Urothelium cell line (cell line): ENCODE measurements around the gene RBL1.
"Not testable (repeated sequence)": the region's sequence is repeated elsewhere in the genome, so short reads cannot be mapped to it uniquely, and the experiment has no call there.

ENCODE experiments used
- DNase-seq: peaks from one replicate; pipeline ENCODE4 v3.0.0; 2011; ENCODE audit warnings: low spot score, mixed read lengths
- FAIRE-seq: peaks from 2 replicates; lab custom pipeline; 2011; peaks lifted over from hg19 to GRCh38; lab: Jason Lieb, UNC

RBL1 gene

DNA sequence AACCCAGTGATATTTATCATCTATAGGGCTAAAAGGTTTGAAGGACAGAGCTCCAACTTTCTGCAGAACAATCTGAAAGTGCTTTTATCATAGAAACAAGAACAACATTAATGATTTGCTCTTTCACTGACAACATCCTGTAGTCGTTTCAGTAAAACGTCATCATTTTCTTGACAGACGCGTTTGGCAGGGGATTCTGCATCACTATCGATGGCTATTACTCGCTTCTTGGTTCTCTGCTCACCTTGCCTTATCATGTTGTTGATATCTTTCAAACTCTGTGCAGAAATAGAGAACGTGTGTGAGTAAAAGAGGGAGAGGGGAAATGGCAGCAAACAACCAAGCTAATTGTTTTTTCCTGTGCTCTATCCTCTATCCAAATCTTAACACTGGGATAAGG lies 97.1 kb downstream of the RBL1 start:
- DNase-seq (no peak), FAIRE-seq (no peak)

DNA sequence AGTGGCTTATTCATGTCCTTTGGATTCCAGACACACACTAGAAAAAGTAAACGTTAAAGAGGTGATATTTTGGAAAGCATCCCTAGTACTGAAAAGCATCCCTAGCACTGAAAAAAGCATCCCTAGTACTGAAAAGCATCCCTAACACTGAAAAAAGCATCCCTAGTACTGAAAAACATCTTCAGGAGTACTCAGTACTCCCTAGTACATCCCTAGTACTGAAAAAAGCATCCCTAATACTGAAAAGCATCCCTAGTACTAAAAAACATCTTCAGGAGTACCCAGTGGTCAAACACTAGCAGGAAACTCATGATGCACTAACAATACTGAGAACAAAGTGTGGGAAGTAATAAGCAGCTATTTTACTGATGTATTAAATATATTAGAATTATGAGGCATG lies 98.7 kb downstream of the RBL1 start:
- DNase-seq (no peak), FAIRE-seq (no peak)

DNA sequence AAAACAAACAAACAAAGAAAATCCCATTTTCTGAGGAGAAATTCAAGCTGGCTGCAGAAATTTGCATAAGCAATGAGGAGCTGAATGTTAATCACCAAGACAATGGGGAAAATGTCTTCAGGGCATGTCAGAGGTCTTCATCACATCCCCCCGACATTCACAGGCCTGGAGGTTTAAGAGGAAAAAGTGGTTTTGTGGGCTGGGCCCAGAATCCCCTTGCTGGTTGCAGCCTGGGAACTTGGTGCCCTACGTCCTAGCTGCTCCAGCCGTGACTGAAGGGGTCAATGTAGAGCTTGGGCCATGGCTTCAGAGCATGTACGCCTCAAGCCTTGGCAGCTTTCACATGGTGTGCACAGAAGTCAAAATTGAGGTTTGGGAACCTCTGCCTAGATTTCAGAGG lies 101.6 kb downstream of the RBL1 start:
- FAIRE-seq, DNase-seq: not testable (repeated sequence)

DNA sequence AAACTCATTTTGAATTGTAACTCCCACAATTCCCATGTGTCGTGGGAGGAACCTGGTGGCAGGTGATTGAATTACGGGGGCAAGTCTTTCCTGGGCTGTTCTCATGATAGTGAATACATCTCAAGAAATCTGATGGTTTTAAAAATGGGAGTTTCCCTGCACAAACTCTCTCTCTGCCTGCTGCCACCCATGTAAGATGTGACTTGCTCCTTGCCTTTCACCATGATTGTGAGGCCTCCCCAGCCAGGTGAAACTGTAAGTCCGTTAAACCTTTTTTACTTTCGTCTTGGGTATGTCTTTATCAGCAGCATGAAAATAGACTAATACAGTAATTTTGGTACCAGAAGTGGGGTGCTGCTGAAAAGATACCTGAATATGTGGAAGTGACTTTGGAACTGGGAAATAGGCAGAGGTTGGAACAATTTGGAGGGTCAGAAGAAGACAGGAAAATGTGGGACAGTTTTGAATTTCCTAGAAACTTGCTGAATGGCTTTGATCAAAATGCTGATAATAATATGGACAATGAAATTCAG lies 102.9 kb downstream of the RBL1 start:
- FAIRE-seq = no peak
- no peak for DNase-seq

DNA sequence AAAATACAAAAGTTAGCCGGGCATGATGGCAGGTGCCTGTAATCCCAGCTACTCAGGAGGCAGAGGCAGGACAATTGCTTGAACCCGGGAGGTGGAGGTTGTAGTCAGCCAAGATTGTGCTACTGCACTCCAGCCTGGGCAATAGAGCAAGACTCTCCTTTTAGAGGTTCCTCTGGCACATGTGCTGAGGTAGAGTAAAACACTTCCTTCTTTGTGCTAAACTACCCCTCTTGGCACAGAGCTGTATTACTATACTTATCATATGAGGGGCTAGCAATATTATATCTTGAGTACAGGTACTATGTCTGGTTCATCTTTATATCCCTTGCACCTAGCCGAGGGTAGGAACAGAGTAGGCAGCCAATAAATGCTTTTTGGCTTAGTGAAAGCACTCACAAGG lies 104.1 kb downstream of the RBL1 start:
- FAIRE-seq = no peak
- DNase-seq = no peak

DNA sequence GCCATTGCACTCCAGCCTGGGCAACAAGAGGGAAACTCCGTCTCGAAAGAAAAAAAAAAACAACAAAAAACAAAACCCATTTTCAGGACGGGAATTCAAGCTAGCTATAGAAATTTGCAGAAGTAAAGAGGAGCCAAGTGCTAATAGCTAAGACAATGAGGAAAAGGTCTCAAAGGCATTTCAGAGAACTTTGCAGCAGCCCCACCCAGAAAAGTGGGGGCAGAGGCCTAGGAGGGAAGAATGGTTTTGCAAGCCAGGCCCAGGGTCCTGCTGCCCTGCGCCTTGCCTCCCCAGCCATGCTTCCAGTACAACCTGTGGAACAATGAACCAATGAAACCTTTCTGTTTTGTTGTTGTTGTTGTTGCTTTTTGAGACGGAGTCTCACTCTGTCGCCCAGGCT lies 106.0 kb downstream of the RBL1 start:
- no peak for DNase-seq
- FAIRE-seq = no peak

DNA sequence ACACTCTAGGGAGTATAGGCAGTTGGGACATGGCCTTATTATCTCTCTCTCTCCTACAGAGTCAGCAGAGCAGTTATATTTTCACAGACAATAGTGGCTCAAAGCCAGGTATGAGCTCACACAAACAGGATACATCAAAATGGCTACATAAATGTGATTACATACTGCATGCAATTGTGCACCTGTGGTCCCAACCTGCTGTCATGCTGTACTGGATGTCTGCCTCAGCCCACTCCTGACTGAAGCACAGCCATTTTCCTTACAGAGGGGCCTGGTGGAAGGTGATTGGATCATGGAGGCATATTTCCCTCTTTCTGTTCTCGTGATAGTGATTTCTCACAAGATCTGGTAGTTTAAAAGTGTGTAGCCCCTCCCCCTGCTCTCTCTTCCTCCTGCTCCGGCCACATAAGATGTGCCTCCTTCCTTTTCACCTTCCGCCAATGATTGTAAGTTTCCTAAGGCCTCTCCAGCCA lies 107.3 kb downstream of the RBL1 start:
- no peak for DNase-seq
- FAIRE-seq = peak; percentile 9

DNA sequence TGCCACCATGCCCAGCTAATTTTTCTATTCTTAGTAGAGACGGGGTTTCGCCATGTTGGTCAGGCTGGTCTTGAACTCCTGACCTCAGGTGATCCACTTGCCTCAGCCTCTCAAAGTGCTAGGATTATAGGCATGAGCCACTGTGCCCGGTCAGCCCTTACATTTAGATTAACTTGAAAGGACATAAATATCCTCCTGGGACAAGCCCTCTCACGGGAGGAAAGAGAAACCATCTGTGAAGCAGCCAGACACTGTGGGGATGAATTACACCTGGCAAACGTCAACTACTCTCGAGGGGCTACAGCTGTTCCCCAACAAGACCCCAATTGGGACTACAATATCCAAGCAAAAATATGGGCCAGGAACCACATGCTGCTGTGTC lies 111.5 kb downstream of the RBL1 start:
- FAIRE-seq = no peak
- DNase-seq = no peak

DNA sequence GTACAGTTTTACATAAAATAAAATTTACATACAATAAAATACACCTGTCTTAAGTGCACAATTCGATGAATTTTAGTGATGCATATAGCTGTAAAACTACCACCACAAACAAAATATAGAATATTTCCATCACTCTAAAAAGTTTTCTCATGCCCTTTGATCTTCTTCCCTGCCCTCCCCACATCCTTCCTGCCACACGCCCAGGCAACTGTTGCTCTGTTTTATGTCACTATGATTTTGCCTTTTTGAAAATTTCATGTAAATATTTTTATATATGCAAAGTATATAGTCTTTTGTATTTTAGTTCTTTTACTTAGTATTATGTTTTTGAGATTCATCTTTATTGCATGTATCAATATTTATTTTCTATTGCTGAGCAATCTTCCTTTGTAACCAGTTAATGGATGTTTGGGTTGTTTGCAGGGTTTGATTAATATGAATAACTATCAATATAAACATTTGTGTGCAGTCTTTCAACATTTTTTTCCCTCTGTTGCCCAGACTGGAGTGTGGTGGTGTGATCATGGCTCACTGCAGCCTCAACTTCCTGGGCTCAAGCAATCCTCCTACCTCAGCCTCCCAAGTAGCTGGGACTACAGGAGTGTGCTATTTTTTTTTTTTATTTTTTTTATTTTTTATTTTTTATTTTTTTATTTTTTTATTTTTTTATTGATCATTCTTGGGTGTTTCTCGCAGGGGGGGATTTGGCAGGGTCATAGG lies 120.5 kb downstream of the RBL1 start:
- DNase-seq (no peak), FAIRE-seq (no peak)

DNA sequence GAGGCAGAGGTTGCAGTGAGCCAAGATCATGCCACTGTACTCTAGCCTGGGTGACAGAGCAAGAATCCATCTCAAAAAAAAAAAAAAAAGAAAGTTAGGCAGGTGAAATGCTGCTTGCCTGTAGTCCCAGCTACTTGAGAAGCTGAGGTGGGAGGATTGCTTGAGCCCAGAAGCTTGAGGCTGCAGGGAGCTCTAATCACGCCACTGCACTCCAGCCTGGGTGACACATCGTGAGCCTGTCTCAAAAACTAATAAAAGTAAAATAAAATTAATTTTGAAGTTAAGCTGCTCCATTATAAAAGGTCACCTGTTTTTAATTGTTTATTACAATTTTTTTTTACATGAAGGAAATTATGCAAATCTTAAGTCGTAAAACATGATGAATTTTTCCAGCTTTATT lies 121.1 kb downstream of the RBL1 start:
- DNase-seq = no peak

DNA sequence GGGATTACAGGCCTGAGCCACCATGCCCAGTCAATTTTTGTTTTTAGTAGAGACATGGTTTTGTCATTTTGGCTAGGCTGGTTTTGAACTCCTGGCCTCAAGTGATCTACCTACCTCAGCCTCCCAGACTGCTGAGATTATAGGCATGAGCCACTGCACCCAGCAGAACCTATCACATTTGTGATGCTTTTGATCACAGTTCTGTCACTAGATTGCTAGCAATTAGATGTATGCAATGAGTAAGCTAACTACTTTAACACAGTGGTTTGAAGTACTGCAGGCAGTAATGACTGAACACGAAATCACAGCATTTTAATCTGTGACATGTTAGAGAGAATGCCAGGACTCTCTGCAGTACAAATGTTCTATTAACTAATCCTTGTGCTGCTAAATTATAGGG lies 124.7 kb downstream of the RBL1 start:
- FAIRE-seq = no peak
- DNase-seq = no peak

More for the DNA sequence above, 121.1 kb downstream of the RBL1 start:
- FAIRE-seq = no peak

DNA sequence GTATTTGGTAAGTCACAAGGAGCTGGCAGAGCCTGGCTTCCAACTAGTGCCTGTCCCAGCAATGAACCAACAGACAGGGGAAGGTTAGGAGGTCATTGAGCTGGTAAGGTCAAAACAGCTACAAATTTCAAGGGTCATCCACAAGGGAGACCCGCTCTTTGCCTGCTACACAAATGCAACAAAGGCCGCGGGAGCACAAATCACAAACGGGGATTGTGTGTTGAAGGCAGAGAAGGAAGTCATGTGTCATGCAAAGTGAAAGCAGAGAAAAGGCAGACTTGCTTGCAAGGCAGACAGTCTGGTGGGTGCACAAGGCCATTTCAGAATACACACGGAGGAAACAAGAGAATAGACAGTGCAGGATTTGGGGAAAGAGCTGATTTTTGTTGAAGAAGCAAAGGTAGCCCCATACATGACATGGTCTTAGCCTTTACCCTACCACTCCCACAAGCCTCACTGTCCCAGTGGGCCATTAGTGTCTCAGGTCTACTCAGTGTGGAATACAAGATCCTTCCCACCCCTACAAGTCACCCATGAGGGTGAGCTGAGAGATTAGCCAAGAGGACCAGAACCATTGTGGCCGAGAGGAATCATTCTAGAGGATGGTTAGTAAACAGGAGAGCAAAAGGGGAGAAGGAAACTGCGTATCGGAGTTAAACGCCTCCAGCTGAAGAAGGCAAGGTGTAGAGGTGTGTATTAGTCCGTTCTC lies 126.2 kb downstream of the RBL1 start:
- DNase-seq (no peak), FAIRE-seq (no peak)

DNA sequence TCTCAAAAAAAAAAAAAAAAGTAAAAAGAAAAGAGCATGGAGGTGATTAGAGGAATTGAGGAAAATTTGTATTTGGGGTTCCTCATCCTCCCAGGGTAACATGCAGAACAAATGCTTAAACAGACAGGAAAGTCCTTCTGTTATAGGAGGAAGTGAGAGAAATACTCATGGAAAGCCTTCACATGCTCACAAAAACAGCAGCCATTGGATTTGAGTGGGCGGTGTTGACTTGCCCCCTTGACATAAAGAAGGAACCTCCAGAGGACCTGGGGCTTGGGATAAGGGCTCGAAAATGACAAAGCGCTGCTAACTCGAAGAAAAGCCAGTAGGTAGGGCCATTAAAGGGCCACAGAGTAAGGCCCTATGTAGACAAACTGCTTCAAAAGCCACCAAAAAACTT lies 126.7 kb downstream of the RBL1 start:
- DNase-seq = no peak
- no peak for FAIRE-seq

DNA sequence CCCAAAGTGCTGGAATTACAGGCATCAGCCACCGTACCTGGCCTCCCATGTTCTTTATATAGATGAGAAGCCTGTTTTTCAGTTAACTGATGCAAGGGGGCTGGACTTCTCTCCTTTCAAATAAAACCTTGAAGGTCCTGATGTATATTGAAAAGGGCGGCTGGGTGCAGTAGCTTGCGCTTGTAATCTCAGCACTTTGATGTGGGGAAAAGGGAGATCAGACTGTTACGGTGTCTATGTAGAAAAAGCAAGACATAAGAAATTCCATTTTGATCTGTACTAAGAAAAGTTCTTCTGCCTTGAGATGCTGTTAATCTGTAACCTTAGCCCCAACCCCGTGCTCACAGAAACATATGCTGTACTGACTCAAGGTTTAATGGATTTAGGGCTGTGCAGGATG lies 128.2 kb downstream of the RBL1 start:
- FAIRE-seq (no peak), DNase-seq (no peak)

DNA sequence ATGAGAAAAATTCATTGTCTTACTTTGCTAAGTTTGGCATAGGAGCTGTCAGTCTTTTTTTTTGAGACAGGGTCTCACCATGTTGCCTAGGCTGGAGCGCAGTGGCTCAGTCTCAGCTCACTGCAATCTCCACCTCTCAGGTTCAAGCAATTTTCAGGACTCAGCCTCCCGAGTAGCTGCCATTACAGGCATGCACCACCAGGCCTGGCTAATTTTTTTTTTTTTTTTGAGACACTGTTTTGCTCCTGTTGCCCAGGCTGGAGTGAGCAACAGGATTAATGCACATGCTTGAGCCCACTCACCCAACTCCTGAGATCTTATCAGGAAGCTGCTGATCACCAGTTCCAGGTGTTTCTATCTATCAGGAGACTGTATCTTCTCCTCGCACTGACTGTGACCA lies 128.8 kb downstream of the RBL1 start:
- not testable (repeated sequence) for FAIRE-seq

DNA sequence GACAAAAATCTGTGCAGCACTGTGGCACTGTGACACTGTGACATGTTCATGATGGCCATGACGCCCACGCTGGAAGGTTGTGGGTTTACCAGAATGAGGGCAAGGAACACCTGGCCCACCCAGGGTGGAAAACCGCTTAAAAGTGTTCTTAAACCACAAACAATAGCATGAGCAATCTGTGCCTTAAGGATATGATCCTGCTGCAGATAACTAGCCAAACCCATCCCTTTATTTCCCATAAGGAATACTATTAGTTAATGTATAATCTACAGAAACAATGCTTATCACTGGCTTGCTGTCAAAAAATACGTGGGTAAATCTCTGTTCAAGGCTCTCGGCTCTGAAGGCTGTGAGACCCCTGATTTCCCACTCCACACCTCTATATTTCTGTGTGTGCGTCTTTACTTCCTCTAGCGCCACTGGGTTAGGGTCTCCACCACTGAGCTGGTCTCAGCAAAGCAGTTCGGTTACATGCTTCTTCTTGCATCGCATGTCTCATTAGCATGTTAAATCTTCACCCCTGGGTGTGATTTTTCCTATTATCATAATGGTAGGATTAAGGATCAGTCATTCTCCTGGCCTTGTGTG lies 133.3 kb downstream of the RBL1 start:
- FAIRE-seq, DNase-seq: not testable (repeated sequence)

More for the DNA sequence above, 128.8 kb downstream of the RBL1 start:
- DNase-seq = not testable (repeated sequence)

DNA sequence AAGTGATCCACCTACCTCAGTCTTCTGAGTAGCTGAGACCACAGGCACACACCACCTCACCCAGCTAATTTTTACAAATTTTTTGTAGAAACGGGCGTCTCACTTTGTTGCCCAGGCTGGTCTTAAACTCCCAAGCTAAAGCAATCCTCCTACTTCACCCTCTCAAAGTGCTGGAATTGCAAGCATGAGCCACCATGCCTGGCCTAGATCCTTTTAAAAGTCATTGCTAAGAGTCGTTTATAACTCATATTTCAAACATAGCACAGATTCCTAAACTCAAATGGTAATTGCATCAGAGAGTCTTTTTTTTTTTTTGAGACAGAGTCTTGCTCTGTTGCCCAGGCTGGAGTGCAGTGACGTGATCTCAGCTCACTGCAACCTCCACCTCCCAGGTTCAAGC lies 136.6 kb downstream of the RBL1 start:
- DNase-seq (no peak), FAIRE-seq (no peak)

DNA sequence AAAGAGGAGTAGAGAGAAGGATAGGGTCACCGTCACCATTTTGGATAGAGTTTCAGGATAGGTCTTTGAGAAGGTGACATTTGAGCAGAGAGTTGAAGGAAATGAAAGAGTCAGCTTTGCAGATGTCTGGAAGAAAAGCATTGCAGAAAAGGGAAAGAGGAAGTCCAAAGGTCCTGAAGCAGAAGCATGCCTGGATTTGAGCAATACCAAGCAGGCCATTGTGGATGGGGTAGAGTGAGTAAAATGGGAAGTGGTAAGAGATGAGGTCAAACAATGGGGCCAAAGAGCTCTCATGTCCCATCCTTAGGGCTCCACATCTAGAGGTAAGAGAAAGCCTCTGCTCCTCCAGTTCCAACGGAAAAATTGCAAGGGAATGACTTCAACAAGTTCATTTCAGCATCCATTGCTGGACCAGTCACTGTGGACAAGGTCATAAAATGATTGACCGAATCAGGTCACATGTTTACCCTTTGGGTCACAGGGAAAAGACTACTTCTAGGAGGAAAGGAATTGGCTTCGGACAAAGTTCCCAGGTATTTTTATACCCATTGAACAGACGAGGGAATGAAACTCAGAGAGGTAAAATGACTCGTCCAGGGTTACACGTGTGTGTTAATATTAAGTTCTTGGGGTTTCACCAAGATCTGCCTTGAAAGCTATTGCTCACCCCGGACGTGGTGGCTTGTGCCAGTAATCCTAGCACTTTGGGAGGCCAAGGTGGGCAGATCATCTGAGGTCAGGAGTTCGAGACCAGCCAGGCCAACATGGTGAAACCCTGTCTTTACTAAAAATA lies 137.7 kb downstream of the RBL1 start:
- DNase-seq = no peak
- no peak for FAIRE-seq

DNA sequence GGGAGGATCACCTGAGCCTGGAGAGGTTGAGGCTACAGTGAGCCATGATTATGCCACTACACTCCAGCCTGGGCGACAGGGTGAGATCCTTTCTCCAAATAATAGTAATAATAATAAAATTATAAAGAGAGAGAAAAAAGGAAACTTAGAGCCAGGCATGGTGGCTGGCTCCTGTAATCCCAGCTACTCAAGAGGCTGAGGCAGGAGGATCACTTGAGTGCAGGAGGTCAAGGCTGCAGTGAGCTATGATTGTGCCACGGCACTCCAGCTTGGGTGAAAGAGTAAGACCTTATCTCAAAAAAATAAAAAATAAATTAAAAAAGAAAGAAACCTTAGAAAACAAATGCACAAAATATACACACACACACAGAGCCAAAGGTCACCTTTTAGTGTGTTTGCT lies 139.1 kb downstream of the RBL1 start:
- FAIRE-seq (no peak), DNase-seq (no peak)

DNA sequence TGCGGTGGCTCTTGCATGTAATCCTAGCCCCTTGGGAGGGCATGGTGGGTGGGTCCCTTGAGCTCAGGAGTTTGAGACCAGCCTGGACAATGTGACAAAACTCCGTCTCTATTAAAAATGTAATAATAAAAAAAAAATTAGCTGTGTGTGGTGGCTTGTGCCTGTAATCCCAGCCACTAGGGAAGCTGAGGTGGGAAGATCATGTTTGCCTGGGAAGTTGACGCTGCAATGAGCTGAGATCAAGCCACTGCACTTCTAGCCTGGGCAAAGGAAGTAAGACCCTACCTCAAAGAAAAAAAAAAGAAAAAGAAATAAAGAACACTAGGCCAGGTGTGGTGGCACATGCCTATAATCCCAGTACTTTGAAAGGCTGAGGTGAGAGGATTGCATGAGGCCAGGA lies 139.8 kb downstream of the RBL1 start:
- no peak for DNase-seq
- FAIRE-seq = no peak
